22Rv1 (cell line): ENCODE measurements around the gene ZNF77.

Source experiments
- H3K27ac ChIP-seq: fragments of 450-650 bp; 2 replicates; pipeline ENCODE4 v1.5.1; 2017
- ZFX ChIP-seq: fragments of 450-650 bp; IDR thresholded peaks from 2 replicates; pipeline ENCODE4 v1.6.1; 2017; ENCODE audit warnings: antibody characterized with exemption, borderline replicate concordance
- TF ChIP-seq, protein P1 (sequence below): fragments of 450-650 bp; IDR thresholded peaks from 2 replicates; pipeline ENCODE4 v1.5.1; 2017; ENCODE audit warnings: mild to moderate bottlenecking

The ZNF77 gene

DNA sequence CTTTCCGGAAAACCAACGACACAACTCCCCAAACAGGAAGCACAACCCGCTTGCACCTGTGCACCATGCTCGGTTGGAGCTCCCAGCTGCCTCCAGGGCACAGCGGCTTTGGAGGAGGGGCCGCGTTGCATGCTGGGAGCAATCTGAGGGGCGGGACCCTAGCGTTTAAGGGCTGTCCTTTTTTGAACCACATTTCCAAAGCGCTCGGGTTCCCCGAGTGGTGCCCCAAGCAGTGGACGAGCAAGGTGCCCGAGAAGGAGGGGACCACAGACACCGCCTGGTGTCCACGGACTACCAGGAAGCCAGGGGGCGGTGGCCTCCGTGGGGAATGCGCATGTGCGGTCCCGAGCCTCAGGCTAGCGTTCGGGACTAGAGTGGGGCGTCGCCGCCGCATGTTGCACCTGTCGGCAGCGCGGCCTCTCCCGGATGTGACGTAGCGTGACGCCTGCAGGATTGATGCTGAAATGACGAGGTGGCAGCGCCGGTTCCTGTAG lies 56.0 kb downstream of the ZNF77 start:
- TF ChIP-seq, protein P1, sequence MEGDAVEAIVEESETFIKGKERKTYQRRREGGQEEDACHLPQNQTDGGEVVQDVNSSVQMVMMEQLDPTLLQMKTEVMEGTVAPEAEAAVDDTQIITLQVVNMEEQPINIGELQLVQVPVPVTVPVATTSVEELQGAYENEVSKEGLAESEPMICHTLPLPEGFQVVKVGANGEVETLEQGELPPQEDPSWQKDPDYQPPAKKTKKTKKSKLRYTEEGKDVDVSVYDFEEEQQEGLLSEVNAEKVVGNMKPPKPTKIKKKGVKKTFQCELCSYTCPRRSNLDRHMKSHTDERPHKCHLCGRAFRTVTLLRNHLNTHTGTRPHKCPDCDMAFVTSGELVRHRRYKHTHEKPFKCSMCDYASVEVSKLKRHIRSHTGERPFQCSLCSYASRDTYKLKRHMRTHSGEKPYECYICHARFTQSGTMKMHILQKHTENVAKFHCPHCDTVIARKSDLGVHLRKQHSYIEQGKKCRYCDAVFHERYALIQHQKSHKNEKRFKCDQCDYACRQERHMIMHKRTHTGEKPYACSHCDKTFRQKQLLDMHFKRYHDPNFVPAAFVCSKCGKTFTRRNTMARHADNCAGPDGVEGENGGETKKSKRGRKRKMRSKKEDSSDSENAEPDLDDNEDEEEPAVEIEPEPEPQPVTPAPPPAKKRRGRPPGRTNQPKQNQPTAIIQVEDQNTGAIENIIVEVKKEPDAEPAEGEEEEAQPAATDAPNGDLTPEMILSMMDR, result no peak
- peak overlapping the region; percentile 57 for H3K27ac ChIP-seq

GRCh38 chr19:2887391-2887914 lies 57.3 kb downstream of the ZNF77 start:
- no peak for TF ChIP-seq ZFX
- TF ChIP-seq, protein P1, result peak; percentile 86
- H3K27ac ChIP-seq, result no peak overlapping the region

DNA sequence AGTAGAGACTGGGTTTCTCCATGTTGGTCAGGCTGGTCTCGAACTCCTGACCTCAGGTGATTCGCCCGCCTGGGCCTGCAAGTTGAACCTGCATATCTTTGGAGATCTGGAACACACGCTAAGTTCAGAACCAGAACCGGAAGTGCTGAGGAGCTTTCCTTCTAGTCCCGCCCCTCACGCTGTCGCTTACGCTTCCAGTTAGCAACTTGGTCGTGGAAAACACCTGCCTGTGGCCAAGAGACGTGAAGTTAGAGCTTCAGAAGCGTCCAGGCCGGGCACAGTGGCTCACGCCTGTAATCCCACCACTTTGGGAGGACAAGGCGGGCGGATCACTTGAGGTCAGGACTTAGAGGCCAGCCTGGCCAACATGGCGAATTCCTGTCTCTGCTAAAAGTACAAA lies 59.0 kb downstream of the ZNF77 start:
- no peak for TF ChIP-seq ZFX
- TF ChIP-seq, protein P1, result no peak
- H3K27ac ChIP-seq, result no peak overlapping the region

- no peak overlapping the region for H3K27ac ChIP-seq
- TF ChIP-seq, protein P1, result no peak
- TF ChIP-seq ZFX, result no peak
Observed at GRCh38 chr19:2883686-2884439, 60.9 kb downstream of the ZNF77 start.
